HCEC 1CT (cell line): ENCODE measurements around the gene EIF4H.

Experiments
- DNase-seq: peaks from one replicate; pipeline ENCODE4 v3.0.0-alpha.2; 2017

The EIF4H gene

GRCh38 chr7:74228951-74229900 is 55.1 kb downstream of the EIF4H start:
- DNase-seq = no peak

- DNase-seq = no peak
Measured at GRCh38 chr7:74230446-74231231, 56.5 kb downstream of the EIF4H start.

- DNase-seq = no peak
Measured at GRCh38 chr7:74231232-74231590, 57.1 kb downstream of the EIF4H start.

GRCh38 chr7:74233655-74234285 is 59.6 kb downstream of the EIF4H start:
- DNase-seq = peak; percentile 45

GRCh38 chr7:74235518-74236268 is 61.5 kb downstream of the EIF4H start:
- DNase-seq = no peak

- peak; percentile 11 for DNase-seq
Measured at GRCh38 chr7:74236284-74236683, 62.1 kb downstream of the EIF4H start.

- DNase-seq = no peak
Measured at GRCh38 chr7:74240482-74240881, 66.3 kb downstream of the EIF4H start.

GRCh38 chr7:74242122-74242443 is 67.9 kb downstream of the EIF4H start:
- no peak for DNase-seq

GRCh38 chr7:74246497-74246896 is 72.3 kb downstream of the EIF4H start:
- DNase-seq = no peak
